ENCODE results near the gene ITGB3BP.
"Not testable (repeated sequence)": the region's sequence is repeated elsewhere in the genome, so short reads cannot be mapped to it uniquely, and the experiment has no call there.

The ITGB3BP gene, protein sequence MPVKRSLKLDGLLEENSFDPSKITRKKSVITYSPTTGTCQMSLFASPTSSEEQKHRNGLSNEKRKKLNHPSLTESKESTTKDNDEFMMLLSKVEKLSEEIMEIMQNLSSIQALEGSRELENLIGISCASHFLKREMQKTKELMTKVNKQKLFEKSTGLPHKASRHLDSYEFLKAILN

DNA sequence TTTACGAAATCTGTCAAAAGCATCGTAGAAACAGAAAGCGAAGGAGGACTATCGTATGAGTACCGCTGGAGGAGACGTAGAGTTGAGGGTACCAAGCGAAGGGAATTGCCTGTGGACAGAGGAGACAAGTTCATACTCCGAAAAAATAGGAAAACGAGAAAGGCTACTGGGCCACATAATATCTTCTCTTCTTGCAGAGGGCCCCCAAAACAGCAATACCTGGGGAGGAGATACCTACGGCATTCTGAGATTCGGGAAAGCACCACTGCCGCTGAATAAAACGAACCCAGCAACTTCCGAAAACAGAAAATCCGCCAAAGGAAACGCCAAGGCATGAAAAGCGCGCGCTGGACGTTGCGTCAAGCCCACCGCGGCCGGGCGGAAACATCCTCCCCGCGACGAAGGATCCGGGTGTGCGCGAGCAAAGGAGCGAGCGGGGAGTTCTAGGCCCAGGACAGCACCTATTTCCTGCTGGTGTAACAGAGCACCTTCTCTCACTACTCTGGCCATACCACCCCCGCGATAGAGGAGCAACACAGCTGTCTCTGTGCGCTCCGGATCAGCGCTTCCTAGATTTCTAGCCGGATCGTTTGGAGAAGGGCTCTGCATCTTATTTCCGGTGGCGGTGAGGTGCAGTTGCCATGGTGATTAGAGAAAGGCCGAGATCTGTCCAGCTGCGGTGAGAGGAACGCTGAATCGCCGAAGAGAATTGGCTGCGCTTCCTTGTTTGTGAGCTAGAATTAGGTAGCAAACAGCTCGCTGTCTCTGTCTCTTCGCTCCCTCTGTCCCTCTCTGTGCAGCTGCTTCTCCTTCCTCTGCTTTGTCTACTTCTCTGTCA lies at the start of gene ITGB3BP, which contains the start of gene EFCAB7:
Gene ITGB3BP, minus strand, starts transcription at position 335 of the 838 bp plus-strand sequence. Its CDS starts 92 bp downstream, at position 243.
Gene EFCAB7, plus strand, starts transcription at position 635 of the 838 bp plus-strand sequence. CDS start 2,048 bp downstream, outside the sequence.
- peak; percentile 86 for DNase-seq (ENCODE audit: low spot score)

DNA sequence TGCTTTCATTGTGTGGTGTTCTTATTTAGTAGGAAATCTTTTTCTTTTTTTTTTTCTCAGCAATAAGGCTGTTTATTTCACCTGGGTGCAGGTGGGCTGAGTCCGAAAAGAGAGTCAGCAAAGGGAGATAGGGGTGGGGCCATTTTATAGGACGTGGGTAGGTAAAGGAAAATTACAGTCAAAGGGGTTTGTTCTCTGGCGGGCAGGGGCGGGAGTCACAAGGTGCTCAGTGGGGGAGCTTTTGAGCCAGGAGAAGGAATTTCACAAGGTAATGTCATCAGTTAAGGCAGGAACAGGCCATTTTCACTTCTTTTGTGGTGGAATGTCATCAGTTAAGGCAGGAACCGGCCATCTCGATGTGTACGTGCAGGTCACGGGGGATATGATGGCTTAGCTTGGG lies 49.7 kb upstream of the ITGB3BP start:
- not testable (repeated sequence) for DNase-seq (ENCODE audit: low spot score)

DNA sequence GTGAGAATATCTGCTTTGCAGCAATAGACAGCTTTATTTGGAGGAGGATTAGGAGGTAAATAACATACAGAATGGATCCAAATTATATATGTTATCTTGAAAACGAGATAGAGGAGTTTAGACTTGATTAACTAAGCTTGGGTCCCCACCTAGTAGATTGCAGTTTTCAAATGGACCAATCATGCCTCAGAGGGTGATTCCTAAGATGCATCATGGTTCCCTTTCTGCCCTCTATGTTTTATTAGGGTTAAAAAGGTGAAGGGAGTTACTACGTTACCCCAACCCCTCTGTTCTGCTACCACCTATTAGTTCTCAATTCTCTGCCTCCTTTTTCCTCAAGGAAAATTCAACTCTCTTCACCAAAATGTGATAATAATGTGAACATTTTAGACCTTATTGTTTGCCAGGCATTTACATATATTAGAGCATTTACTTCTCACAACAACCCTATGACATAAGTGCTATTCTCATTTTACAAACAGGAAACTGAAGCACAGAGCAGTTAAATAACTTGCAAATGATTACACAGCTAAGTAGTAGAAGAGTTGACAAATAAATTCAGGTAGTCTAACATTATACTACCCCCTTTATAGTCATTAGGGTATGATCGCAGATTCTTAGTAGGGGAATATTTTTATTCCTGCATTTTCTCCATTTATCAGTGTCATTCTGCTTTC lies 46.8 kb upstream of the ITGB3BP start:
- no peak for DNase-seq (ENCODE audit: low spot score)

DNA sequence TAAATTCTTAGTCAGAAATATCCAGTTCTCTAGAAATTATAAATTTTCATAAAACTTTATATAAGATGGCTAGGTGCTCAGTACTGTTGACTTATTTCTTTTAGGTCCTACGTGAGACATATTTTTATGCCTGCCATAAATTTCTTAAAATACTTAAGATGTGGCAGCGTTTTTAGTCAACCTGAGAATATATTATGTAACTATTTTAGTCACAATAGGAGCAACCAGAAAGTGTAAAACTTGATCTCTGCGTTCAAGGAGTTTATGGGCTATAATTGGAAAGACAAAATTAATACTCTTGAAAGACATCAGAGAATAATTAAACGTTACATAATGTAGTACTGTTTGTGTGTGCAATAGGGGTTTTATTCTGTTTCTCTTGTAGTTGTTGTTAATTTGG lies 46.0 kb upstream of the ITGB3BP start:
- no peak for DNase-seq (ENCODE audit: low spot score)

DNA sequence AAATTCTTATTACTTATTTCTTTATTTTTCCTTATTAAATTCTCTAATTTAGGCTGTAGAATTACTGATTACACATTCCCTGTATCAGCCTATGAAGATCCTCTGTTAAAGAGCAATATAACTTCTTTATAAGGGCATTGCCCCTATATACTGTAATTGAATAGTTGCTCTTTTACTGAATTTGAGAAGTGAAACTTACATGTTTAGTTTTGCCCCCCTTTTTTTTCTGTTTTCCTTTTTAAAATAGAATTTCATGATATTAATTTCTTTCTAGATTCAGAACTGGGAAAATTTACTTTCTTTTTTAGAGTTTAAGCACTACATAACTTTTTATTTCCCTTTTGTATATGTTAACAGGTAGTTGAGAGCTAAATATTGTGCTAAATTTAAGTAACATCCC lies 40.7 kb upstream of the ITGB3BP start:
- no peak for DNase-seq (ENCODE audit: low spot score)

DNA sequence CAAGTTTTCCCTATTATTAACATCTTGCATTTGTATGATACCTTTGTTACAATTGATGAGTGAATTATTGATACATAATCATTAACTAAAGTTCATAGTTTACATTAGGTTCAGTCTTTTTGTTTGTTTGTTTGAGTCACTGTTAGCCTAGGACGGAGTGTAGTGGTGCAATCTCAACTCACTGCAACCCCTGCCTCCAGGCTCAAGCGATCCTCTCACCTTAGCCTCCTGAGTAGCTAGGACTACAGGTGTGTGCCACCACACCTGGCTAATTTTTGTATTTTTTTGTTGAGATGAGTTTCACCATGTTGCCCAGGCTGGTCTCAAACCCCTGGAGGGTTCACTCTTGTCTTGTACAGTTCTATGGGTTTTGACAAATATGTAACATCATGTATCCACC lies 36.3 kb upstream of the ITGB3BP start:
- DNase-seq (ENCODE audit: low spot score) = no peak

DNA sequence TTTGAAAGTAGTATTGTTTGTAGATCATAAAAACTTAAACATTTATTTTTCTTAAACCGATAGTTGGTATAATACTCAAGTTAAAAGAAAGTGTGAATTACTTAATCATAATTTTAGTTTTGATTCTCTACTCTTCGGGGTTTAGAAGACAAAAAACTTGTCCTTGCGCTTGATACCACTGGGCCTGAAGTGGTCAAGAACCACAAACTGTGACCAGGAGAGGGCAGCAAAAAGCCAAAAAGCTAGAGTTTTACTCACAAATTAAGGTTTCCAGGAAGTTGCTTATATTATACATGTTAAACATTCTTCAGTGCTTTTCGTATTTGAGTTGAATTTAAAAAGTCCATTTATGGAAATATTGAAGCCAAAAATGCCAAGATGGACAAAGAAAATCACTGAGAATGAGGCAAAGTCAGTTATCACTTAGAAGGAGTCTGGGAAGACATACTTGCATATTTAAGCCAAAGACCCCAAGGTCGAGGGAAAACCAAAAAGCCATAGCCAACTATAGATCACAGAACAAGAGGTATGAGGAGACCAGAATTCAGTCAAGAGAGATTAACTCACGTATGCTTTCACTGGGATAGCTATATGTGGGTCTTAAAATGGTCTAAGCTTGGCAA lies 34.5 kb upstream of the ITGB3BP start:
- peak; percentile 32 for DNase-seq (ENCODE audit: low spot score)

DNA sequence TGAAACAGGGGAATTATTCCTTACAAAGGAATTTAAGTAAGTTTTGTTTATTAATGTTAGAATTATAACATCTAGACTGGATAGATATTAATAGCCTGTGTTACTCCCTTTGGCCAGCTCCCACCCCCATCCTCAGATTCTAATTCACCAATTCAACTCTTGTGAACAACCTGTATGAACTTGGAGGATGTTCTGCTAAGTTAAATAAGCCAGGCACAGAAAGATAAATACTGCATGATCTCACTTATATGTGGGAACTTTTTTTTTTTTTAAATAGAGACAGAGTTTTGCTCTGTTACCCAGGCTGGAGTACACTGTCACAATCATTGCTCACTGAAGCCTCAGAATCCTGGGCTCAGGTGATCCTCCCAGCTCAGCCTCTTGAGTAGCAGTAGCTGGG lies 32.5 kb upstream of the ITGB3BP start:
- no peak for DNase-seq (ENCODE audit: low spot score)

DNA sequence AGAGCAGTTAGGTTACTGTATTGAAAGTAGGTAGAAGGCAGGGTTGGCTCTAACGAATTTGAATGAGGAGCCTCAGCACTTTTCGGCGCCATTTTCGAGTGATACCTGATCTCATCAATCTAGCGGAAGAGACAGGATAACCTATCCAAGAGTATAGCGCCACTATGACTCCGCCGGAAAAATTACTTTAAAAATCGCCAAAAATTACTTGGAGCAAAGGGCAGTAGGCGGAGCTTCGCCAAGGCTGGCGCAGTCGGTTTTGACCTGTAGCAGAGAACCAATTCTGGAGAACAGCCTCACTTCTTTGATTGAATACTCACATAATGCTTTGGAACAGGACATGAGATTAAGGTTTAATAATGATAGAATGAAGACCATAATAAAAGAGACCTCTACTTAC lies 25.9 kb upstream of the ITGB3BP start:
- DNase-seq (ENCODE audit: low spot score) = no peak

DNA sequence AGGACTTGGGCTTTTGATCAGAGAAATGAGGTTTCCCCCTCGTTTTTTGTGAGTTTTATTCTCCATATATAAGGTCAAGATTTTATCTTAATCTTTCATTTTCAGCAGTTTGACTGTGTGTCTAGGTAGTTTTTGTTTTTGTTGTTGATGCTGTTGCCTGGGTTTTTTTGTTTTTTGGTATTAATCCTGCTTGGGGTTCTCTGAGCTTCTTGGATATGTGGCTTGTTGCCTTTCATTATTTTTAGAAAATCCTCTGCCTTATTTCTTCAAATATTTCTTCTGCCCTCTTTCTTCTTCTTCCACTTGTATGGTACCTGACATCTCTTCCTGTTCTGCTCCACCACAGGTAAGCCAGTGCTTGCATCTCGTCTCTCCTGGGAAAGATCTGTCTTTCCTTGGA lies 25.3 kb upstream of the ITGB3BP start:
- DNase-seq (ENCODE audit: low spot score) = no peak

DNA sequence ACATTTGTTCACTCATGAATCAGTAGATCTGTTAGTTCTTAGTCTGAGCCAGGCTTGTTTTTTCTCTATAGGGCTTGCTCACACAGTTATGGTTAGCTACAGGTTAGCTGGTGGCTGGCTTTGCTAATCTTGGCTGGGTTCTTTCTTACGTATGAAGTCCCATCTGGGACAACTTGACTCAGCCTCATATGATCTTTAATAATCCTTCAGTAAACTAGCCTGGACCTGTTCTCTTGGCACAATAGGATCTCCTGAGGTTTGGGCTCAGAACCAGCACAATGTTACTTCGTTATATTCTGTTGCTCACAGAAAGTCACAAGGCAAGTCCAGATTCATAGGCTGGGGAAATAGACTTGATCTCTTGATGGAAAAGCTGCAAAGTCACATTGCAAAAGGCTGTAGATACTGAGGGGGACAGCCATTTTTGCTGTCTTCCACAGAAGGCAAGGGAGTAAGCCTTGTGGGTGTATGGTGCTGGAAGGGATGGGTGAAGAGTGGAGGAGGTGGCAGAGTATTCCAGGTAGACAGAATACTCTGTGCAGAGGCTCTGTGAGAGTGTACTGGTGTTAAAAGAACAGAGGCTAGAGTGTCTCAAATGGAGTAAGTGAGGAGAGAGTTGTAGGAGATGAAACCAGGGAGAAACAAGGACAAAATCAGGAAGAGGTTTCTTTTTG lies 24.7 kb upstream of the ITGB3BP start:
- DNase-seq (ENCODE audit: low spot score) = no peak

DNA sequence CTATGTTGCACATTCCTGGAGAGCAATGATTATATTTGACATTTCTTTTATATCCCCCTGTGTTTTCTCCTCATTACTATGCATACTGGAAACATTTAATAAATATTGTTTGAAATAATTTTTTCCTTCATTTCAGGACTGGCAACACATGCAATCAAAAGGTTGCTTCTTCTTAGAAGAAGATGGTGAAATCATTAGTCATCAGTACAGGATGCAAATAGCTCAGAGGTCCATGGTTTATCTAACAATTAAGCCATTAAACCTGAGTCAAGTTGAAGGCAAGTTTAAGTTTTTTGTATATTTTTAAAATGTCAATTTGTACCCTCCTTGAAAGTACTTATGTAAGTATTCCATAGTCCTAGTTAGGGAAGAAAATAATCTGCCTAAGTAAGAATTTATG lies 22.8 kb upstream of the ITGB3BP start:
- DNase-seq (ENCODE audit: low spot score) = no peak

DNA sequence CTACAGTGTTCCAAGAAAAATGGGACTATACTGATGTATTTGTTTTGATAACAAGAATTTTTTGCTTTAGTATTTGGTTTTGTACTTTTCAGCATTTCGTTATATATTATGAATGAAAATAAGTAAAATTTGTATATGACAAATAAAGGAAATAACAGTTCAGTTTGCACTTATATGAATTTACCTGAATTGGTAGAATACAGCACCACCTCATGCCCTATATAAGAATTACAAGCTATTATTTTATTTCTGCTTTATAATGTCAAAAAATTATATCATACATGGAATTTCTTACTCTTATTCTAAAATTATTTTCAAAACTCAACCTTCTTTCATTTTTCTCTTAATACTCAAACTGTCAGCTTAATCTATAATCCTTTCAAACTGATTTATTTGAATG lies 14.9 kb upstream of the ITGB3BP start:
- DNase-seq (ENCODE audit: low spot score) = no peak

DNA sequence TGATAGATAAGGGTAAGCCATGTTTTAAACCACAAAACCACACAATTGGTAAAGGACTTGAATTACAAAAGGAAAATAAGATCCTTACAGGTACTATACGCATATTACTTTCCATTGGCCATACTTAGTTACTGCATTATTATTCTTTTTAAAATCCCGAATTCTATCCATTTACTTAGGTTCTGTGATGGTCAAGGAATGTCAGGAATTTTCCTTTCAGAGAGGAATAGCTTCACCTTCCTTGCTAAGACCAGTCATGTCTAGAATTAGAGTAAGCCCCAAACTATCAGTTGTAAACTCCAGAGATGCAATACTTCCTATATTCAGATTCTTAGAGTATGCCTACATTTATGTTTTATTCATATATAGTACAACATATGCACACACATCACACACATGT lies 14.0 kb upstream of the ITGB3BP start:
- DNase-seq (ENCODE audit: low spot score) = no peak

DNA sequence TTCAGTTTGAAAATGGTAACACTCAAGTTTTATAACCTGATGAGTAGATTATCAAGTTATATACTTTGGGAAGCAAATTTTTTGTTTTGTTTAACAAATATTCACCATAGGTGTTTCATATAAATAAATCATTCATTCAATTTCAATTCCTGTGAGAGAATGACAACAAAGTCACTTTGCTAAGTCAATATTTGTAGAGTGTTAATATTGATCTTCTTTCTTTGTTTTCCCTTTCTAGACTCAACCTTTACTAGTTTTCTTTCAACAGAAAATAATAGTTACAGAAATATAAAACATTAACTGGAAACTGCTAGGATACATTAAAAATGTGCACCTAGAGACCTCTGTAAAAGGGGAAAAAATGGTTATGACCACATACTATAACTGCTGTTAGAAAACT lies 11.4 kb upstream of the ITGB3BP start:
- no peak for DNase-seq (ENCODE audit: low spot score)

DNA sequence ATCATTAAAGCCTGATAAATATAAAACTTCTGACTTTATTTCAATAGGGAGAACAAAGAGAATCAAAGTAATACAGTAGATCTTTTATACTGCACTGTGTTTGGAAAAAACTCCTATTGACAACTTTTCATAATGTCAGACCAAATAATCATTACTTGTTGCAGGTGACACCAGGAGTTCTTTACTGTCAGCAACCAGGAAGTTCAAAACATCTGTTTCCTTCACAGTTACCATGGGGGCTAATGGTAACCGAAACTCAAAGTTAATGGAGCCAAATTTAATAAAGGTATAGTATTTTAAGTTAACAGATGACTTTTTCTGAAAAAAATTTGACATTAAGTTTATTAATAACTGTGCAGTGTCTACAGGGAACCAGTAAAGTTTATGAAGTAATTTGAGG lies 10.9 kb upstream of the ITGB3BP start:
- DNase-seq (ENCODE audit: low spot score) = no peak

DNA sequence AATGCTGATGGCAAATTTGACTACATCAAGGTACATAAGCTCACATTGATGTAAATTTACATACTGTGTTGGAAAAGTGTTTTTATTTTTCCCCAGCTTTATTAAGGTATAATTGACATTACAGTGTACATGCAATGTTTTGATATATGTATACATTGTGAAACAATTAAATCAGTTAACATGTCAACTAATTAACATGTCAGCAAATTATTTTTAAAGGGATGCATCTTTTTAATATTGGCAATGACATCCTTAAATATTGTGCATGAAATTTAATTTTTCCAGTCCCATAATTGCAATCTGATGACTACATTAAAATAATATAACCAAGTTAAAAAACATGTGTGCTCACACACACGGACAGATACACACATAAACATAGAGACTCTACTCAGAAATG lies 9.7 kb upstream of the ITGB3BP start:
- no peak for DNase-seq (ENCODE audit: low spot score)

DNA sequence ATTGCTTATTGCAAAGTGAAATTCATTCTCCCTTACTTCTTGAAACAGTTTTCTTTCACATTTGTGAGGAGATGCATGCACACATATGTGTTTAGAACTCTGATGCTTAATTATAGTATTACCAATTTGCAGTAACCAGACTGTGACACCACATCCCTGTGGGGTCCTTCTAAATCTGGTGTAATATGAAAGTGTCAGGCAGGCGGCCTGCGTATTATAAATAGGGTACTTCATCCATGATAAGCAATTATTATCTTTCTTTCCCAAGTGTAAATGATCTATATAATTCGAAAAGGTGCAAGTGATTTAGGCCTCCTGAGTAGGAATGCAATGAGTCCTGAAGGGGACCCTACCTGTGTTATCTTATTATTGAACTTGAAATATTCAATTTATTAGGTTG lies 1.2 kb upstream of the ITGB3BP start:
- no peak for DNase-seq (ENCODE audit: low spot score)

DNA sequence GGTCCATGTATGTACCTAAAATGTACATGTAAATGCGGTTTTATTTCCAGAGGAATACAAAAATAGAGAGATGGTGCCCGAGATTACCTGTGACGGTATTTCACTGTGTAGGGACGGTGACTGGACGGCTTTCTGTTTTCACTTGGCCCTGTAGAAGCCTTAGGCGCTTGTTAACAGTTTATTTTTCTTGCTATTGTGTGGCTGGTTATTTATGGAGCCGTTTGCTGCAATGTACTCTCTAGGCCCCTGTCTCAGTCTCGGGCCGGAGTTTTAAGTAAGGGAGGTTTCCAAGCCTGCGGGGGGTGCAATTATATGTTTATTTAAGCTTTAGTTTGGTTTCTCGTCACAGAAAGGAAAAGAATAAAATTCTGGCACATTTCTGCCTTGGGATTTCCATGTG lies 713 bp upstream of the ITGB3BP start:
- DNase-seq (ENCODE audit: low spot score) = peak; percentile 6

DNA sequence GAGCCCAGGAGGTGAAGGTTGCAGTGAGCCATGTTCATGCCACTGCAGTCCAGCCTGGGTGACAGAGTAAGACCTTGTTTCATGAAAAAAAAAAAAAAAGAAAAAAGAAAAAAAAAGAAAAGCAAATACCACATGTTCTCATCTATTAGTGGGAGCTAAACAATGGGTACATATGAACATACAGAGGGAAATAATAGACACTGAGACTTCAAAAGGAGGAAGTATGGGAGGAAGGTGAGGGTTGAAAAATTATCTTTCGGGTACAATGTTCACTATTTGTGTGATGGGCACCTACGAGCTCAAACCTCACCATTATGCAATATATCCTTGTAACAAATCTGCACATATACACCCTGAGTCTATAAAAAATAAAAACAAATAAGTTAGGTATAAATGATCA lies 6.4 kb downstream of the ITGB3BP start:
- no peak for DNase-seq (ENCODE audit: low spot score)

DNA sequence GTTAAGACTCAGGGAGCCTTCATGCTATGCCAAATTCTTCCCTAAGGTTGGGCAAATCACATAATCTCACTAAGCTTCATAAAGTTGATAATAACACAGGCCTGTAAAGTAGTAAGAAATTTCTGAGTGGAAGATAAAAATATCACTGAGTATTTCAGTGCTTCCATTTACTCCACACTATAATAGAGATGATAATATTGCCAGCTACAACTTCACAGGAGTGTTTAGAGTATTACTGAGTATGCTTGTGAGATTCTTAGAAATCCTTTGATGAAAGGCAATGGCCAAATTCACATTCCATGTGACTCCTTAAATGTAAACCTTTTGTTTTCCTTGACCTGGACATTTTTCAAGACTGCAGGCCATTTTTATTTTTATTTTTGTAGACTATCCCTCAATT lies 10.4 kb downstream of the ITGB3BP start:
- no peak for DNase-seq (ENCODE audit: low spot score)

DNA sequence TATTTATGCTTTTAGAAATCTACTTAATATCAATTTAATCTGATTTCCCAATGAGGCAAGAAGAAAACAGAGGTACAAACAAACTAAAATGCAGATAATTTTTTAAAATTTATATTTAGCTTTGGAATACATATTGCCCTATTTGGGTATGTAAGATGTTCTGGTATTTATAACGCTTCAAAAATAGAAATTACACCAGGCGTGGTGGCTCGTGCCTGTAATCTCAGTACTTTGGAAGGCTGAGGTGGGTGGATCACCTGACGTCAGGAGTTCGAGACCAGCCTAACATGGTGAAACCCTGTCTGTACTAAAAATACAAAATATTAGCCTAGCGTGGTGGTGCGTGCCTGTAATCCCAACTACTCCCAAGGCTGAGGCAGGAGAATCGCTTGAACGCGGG lies 13.3 kb downstream of the ITGB3BP start:
- no peak for DNase-seq (ENCODE audit: low spot score)

Measured in iPS-NIHi11 (cell line).